Endothelial cell of umbilical vein (primary cell): ENCODE measurements around the gene EXOC1L. TPM values are rescaled to one million over a fixed set of nuclear protein-coding genes. Genes with fewer than 3 reads are reported as not detected.

Experiments
- BruUV-seq: library from RNA; stranded (reverse); fragments of 400-500 nt; replicated peaks from 2 replicates; lab custom pipeline; 2021; lab: Mats Ljungman, UMichigan
- CTCF ChIA-PET: fragments of 300-600, 350-600 bp; sonication (Branson Sonifier 250); formaldehyde crosslinking; loops from one replicate; lab custom pipeline; 2021; ENCODE audit warnings: antibody characterized with exemption, inconsistent platforms; lab: Charles Lee
- POLR2A ChIA-PET: fragments of 300-600, 350-600 bp; sonication (Branson Sonifier 250); formaldehyde crosslinking; loops from one replicate; lab custom pipeline; 2021; ENCODE audit warnings: antibody characterized with exemption, inconsistent platforms; lab: Charles Lee
- DNase-seq: peaks from one replicate; pipeline ENCODE4 v3.0.0-alpha.2; 2011; ENCODE audit warnings: low read depth, low spot score
- FAIRE-seq: peaks from 2 replicates; lab custom pipeline; 2011; peaks lifted over from hg19 to GRCh38; lab: Jason Lieb, UNC
- H2AFZ ChIP-seq: 2 replicates; pipeline ENCODE4 v1.6.0; 2012; ENCODE audit warnings: low read depth, low read length, control low read depth, inconsistent platforms
- H3K27ac ChIP-seq: 2 replicates; pipeline ENCODE4 v1.5.1; 2011; ENCODE audit warnings: low read depth, mild to moderate bottlenecking, control low read depth, low read length, moderate library complexity; ENCODE audit not compliant: insufficient read depth
- H3K27me3 ChIP-seq, 2 experiments: 2 replicates each; pipeline versions ENCODE4 v1.6.0 to v1.6.1; 2011; ENCODE audit warnings: low read length in 2 of 2, mixed read lengths in 1 of 2; ENCODE audit not compliant: control insufficient read depth in 2 of 2, insufficient read depth in 2 of 2
- H3K36me3 ChIP-seq, 2 experiments: 2 replicates in 1 of 2; 3 replicates in 1 of 2; pipeline ENCODE4 v1.5.1; 2011; ENCODE audit warnings: low read length in 2 of 2, mild to moderate bottlenecking in 1 of 2, moderate library complexity in 1 of 2; ENCODE audit not compliant: control insufficient read depth in 2 of 2, insufficient read depth in 2 of 2; ENCODE audit errors: extremely low read depth in 1 of 2
- H3K4me1 ChIP-seq: 3 replicates; pipeline ENCODE4 v1.5.1; 2011; ENCODE audit warnings: mild to moderate bottlenecking, low read length; ENCODE audit not compliant: control insufficient read depth, insufficient read depth; ENCODE audit errors: extremely low read depth
- H3K4me2 ChIP-seq: 2 replicates; pipeline ENCODE4 v1.6.1; 2011; ENCODE audit warnings: low read length, control low read depth, mixed read lengths; ENCODE audit not compliant: insufficient read depth
- H3K4me3 ChIP-seq, 3 experiments: fragments of 200-600 bp in 1 of 3; sonication (generic), shearing (Covaris generic) in 1 of 3; replicated peaks in 1 of 3; 2 replicates each; pipeline ENCODE4 v1.5.1; 2011 to 2016; ENCODE audit warnings: control low read depth in 3 of 3, low read length in 3 of 3, mild to moderate bottlenecking in 2 of 3, inconsistent platforms in 1 of 3, low read depth in 1 of 3, moderate library complexity in 1 of 3; ENCODE audit not compliant: insufficient read depth in 1 of 3
- H3K79me2 ChIP-seq: 2 replicates; pipeline ENCODE4 v1.6.0; 2012; ENCODE audit warnings: low read length, inconsistent platforms; ENCODE audit not compliant: control insufficient read depth, insufficient read depth
- H3K9ac ChIP-seq: replicated peaks from 2 replicates; pipeline ENCODE3; 2011; ENCODE audit warnings: low read length, control low read depth; ENCODE audit not compliant: insufficient read depth; ENCODE audit errors: extremely low read depth
- H3K9me1 ChIP-seq: replicated peaks from 3 replicates; pipeline ENCODE4 v1.6.0; 2011; ENCODE audit warnings: mild to moderate bottlenecking, low read length; ENCODE audit not compliant: control insufficient read depth, insufficient read depth; ENCODE audit errors: extremely low read depth
- H3K9me3 ChIP-seq: replicated peaks from 2 replicates; pipeline ENCODE4 v1.5.1; 2012; ENCODE audit warnings: low read length, inconsistent platforms; ENCODE audit not compliant: control insufficient read depth, insufficient read depth
- H4K20me1 ChIP-seq: replicated peaks from 2 replicates; pipeline ENCODE3; 2011; ENCODE audit warnings: mild to moderate bottlenecking, low read length; ENCODE audit not compliant: control insufficient read depth, insufficient read depth; ENCODE audit errors: extremely low read depth
- EZH2 ChIP-seq: IDR thresholded peaks from 2 replicates; pipeline ENCODE4 v1.6.1; 2012; ENCODE audit warnings: borderline replicate concordance, low read depth, mild to moderate bottlenecking, moderate library complexity, low read length, inconsistent platforms; ENCODE audit not compliant: severe bottlenecking
- FOS ChIP-seq: IDR thresholded peaks from 2 replicates; pipeline ENCODE4 v1.6.1; 2011; ENCODE audit warnings: mild to moderate bottlenecking, low read length, moderate library complexity, borderline replicate concordance; ENCODE audit not compliant: insufficient read depth
- GATA2 ChIP-seq: IDR thresholded peaks from 2 replicates; pipeline ENCODE4 v1.7.0; 2011; ENCODE audit warnings: low read depth, mild to moderate bottlenecking, moderate library complexity, mixed read lengths, low read length; ENCODE audit not compliant: insufficient read length, insufficient read depth
- JUN ChIP-seq: IDR thresholded peaks from 2 replicates; pipeline ENCODE4 v1.6.1; 2011; ENCODE audit warnings: borderline replicate concordance, low read depth; ENCODE audit not compliant: insufficient read length, insufficient read depth
- MYC ChIP-seq: IDR thresholded peaks from one replicate; pipeline ENCODE4 v1.6.1; 2011; ENCODE audit warnings: mild to moderate bottlenecking, low read depth, low read length
- POLR2A ChIP-seq: IDR thresholded peaks from 2 replicates; pipeline ENCODE4 v1.6.1; 2012; ENCODE audit warnings: low read depth, mild to moderate bottlenecking, control low read depth, low read length
- POLR2AphosphoS5 ChIP-seq: IDR thresholded peaks from 2 replicates; pipeline ENCODE4 v1.6.1; 2012; ENCODE audit warnings: low read depth, mild to moderate bottlenecking, control low read depth, low read length, moderate library complexity; ENCODE audit not compliant: insufficient read depth
- dilution Hi-C: fragments of 300-500 bp; cut with MboI; formaldehyde crosslinking; loops from one replicate; pipeline ENCODE4 v1.15.0; 2019; ENCODE audit warnings: low sequenced_read_pairs; ENCODE audit not compliant: extremely low pct_ligation_motif_present
- intact Hi-C: fragments of 100-400 bp; cut with micrococcal nuclease; formaldehyde crosslinking; loops from one replicate; pipeline ENCODE4 v1.10.0; 2022
- polyA plus RNA-seq, 4 experiments: library from polyadenylated mRNA; depleted of rRNA in 3 of 4; stranded (reverse) in 3 of 4; unstranded in 1 of 4; fragments of >200 nt; gene quantifications; 2 replicates each; pipeline versions ENCODE4 v1.2.1 to v1.2.3, GENCODE V29; 2011 to 2012; ENCODE audit warnings: missing spikeins in 1 of 4
- total RNA-seq: library from RNA; stranded (reverse); gene quantifications from 2 replicates; pipeline ENCODE4 v1.2.3, GENCODE V29; 2021
- TF ChIP-seq, protein P1 (sequence below), 2 donors: IDR thresholded peaks; 1 replicate in 1 of 2; 2 replicates in 1 of 2; pipeline ENCODE4 v1.5.1; 2011; ENCODE audit warnings: low read length in 2 of 2, mild to moderate bottlenecking in 2 of 2, moderate library complexity in 2 of 2, control low read depth in 1 of 2, inconsistent platforms in 1 of 2, low read depth in 1 of 2; ENCODE audit not compliant: insufficient read depth in 1 of 2; ENCODE audit errors: extremely low read depth in 1 of 2
- TF ChIP-seq, protein P2 (sequence below): IDR thresholded peaks from 2 replicates; pipeline ENCODE4 v1.6.1; 2011; ENCODE audit not compliant: insufficient read depth, insufficient read length

Gene EXOC1L
- total and polyA plus RNA-seq, 2 donors (not counting 3 experiments of a cell fraction or from before 2014, with no cell fraction given): not detected

DNA sequence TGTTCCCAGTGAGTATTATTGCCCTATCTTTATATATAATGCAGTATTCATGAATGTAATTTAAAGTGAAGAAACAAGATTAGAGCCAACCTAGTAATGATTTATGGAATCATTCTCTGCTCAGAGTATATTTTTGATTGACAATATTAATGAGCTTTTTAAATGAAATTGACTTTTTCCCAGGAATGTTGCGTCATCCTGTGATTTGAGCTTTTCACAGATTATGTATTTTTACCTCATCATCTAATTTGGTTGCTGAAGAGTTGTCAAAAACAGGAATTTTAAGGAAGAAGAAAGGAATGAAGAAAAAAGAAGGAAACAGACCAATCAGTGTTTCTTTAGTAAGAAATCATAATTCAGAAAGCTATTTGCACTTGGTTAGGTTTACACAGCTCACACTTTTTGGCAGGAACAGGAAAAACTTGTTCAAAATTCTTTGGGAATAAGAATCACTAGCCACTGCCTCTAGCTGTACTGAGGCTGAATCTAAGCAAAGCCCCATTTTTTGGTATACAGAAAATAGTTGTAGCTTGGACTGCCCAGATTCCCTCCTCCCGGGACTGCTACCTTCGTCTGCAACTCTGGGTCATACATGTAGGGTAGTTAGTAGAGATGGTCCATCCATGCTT lies 61.2 kb downstream of the EXOC1L start:
- DNase-seq (no peak), FAIRE-seq (no peak)
- Histone ChIP-seq H3K4me2 (no peak overlapping the region), H3K9me3 (no peaks in the 10 kb centered on the region), H3K9ac (no peak overlapping the region), H3K79me2 (no peaks in the 10 kb centered on the region), H3K27ac (no peak overlapping the region), H3K4me1 (no peaks in the 10 kb centered on the region), H3K27me3 (no peaks in the 10 kb centered on the region), H3K36me3 (peaks cover 10 to 14% of the 10 kb centered on the region in 2 experiments), H3K4me3 (no peak overlapping the region), H2AFZ (no peak overlapping the region), H3K9me1 (no peaks in the 10 kb centered on the region), H4K20me1 (no peaks in the 10 kb centered on the region)
- POLR2A ChIA-PET: no interaction called here
- TF ChIP-seq, protein P1, sequence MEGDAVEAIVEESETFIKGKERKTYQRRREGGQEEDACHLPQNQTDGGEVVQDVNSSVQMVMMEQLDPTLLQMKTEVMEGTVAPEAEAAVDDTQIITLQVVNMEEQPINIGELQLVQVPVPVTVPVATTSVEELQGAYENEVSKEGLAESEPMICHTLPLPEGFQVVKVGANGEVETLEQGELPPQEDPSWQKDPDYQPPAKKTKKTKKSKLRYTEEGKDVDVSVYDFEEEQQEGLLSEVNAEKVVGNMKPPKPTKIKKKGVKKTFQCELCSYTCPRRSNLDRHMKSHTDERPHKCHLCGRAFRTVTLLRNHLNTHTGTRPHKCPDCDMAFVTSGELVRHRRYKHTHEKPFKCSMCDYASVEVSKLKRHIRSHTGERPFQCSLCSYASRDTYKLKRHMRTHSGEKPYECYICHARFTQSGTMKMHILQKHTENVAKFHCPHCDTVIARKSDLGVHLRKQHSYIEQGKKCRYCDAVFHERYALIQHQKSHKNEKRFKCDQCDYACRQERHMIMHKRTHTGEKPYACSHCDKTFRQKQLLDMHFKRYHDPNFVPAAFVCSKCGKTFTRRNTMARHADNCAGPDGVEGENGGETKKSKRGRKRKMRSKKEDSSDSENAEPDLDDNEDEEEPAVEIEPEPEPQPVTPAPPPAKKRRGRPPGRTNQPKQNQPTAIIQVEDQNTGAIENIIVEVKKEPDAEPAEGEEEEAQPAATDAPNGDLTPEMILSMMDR (IDR thresholded peaks at IDR 0.05; ENCODE audit: extremely low read depth in 1 of 2, insufficient read depth in 1 of 2, low read depth in 1 of 2, low read length in 2 of 2): no peak
- TF ChIP-seq, protein P2, sequence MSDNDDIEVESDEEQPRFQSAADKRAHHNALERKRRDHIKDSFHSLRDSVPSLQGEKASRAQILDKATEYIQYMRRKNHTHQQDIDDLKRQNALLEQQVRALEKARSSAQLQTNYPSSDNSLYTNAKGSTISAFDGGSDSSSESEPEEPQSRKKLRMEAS: no peak
- TF ChIP-seq EZH2: no peak
- no peak for TF ChIP-seq POLR2AphosphoS5
- TF ChIP-seq MYC: no peak
- no peak for TF ChIP-seq GATA2
- no peak for TF ChIP-seq FOS
- no peak for TF ChIP-seq POLR2A
- no peak for TF ChIP-seq JUN
- no TSS peak for BruUV-seq
- CTCF ChIA-PET: interaction anchor here (1.1 to 2.4 kb wide), 3 partner anchors 14 to 68 kb away, joined by 3 to 12 read pairs (median 4); partner anchors contain the start of gene CEP135
- dilution Hi-C loops (no loop called here), intact Hi-C loops (no loop called here)
